HEK293 (cell line): ENCODE data around the gene ARHGAP23.
A peak's percentile ranks its signal among the peaks of the same experiment; 100 is the strongest.

Experiments
- EGR2 ChIP-seq: fragments of 450-650 bp; formaldehyde crosslinking; IDR thresholded peaks from 2 replicates; pipeline ENCODE4 v1.5.1; 2016; ENCODE audit warnings: low read depth, missing biosample characterization, missing genetic modification characterization
- MYNN ChIP-seq: fragments of 450-650 bp; formaldehyde crosslinking; IDR thresholded peaks from 2 replicates; pipeline ENCODE4 v1.5.1; 2016; ENCODE audit warnings: missing biosample characterization, missing genetic modification characterization, borderline replicate concordance
- REPIN1 ChIP-seq: fragments of 450-650 bp; formaldehyde crosslinking; IDR thresholded peaks from 2 replicates; pipeline ENCODE4 v1.5.1; 2017; ENCODE audit warnings: missing biosample characterization, missing genetic modification characterization, low read depth
- TSHZ1 ChIP-seq: fragments of 450-650 bp; formaldehyde crosslinking; IDR thresholded peaks from 2 replicates; pipeline ENCODE4 v1.5.1; 2016; ENCODE audit warnings: missing biosample characterization, missing genetic modification characterization, borderline replicate concordance
- ZBTB11 ChIP-seq: fragments of 450-650 bp; formaldehyde crosslinking; conservative IDR thresholded peaks from 2 replicates; pipeline ENCODE4 v1.5.1; 2016; ENCODE audit warnings: low read depth, missing biosample characterization, missing genetic modification characterization
- ZNF10 ChIP-seq: fragments of 450-650 bp; formaldehyde crosslinking; IDR thresholded peaks from 2 replicates; pipeline ENCODE4 v1.5.1; 2017; ENCODE audit warnings: missing biosample characterization, missing genetic modification characterization
- ZNF645 ChIP-seq: fragments of 450-650 bp; formaldehyde crosslinking; IDR thresholded peaks from 2 replicates; pipeline ENCODE4; 2016; ENCODE audit warnings: missing biosample characterization, missing genetic modification characterization
- TF ChIP-seq, protein P1 (sequence below): fragments of 450-650 bp; formaldehyde crosslinking; IDR thresholded peaks from 2 replicates; pipeline ENCODE4 v1.5.1; 2016; ENCODE audit warnings: missing biosample characterization, missing genetic modification characterization

DNA sequence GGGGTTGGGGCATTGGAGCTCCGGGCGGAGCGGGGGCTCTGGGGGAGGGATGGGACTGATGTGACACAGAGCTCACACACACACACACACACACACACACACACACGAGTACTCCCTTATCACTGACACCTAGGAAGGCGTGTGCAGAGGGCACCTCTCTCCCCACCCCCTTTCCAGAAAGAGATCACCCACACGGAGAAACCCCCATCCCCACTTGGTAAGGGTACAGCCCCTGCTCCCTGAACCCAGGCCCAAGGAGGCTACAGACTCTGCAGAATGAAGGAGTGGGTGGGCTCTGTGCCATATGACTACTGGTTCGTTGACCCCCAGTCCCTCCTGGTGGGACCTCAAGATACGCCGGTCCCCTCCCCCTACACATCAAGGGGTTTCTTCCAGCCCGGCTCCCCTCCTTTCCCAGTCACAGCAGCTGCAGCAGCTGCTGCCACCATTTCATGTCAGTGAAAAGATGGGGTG is 8.7 kb upstream of the ARHGAP23 start:
- TF ChIP-seq ZNF645 (no peak), ZNF10 (tag by site-specific recombination) (no peak), MYNN (tag by site-specific recombination) (no peak), REPIN1 (tag by site-specific recombination) (no peak), EGR2 (tag by site-specific recombination) (peak; percentile 76), TSHZ1 (tag by site-specific recombination) (no peak), ZBTB11 (tag by site-specific recombination) (no peak)
- TF ChIP-seq, protein P1, sequence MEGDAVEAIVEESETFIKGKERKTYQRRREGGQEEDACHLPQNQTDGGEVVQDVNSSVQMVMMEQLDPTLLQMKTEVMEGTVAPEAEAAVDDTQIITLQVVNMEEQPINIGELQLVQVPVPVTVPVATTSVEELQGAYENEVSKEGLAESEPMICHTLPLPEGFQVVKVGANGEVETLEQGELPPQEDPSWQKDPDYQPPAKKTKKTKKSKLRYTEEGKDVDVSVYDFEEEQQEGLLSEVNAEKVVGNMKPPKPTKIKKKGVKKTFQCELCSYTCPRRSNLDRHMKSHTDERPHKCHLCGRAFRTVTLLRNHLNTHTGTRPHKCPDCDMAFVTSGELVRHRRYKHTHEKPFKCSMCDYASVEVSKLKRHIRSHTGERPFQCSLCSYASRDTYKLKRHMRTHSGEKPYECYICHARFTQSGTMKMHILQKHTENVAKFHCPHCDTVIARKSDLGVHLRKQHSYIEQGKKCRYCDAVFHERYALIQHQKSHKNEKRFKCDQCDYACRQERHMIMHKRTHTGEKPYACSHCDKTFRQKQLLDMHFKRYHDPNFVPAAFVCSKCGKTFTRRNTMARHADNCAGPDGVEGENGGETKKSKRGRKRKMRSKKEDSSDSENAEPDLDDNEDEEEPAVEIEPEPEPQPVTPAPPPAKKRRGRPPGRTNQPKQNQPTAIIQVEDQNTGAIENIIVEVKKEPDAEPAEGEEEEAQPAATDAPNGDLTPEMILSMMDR (tag by site-specific recombination), result no peak
